ENCODE data around the gene LUM. TPM values are rescaled to one million over a fixed set of nuclear protein-coding genes. Genes with fewer than 3 reads are reported as not detected.

Gene LUM, protein sequence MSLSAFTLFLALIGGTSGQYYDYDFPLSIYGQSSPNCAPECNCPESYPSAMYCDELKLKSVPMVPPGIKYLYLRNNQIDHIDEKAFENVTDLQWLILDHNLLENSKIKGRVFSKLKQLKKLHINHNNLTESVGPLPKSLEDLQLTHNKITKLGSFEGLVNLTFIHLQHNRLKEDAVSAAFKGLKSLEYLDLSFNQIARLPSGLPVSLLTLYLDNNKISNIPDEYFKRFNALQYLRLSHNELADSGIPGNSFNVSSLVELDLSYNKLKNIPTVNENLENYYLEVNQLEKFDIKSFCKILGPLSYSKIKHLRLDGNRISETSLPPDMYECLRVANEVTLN
- not detected for total RNA-seq
- total RNA-seq (2013) = not detected

DNA sequence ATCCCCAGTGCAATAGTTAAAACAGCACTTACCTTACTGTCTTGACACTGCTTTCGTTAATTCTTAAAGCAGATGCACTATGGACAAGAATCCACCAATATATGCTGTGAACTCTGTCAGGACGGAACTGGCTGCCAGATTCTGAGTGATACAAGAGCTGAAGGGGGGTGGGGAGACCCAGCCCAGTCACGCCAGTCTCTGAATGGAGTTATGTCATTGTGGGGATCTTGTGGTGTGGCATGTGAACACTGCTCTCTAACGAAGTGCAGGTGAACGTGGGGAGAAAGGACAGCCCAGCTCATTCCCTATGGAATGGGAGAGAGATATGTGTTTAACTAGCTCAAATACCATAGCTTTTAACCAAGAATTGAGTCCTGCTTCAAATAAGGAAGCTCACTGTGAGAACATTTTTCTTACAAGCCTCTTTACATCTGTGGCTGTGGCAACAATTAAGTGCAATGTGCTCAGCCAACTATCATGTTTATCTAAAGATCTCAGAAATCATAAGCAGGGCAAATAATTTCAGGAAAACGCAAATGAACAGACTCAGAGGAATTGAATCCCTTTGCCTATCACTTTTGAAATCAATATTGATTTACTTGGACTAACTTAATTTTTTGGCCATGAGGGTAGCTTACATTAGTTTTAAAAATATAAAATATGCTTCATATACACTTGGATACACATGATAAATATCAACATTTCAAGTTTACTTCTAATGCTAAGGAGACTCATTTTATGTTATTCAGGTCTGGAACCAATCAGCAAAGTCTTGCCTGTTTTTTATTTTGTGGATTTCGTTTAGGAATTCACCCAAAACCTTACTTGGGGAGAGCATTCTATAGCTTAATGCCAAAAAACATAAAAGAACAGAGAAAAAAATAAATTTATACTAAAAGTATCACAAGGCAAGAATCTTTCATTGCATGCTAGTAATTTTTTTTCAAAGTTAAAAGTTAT lies at the start of gene LUM:
Gene LUM, minus strand, starts transcription at position 129 of the 960 bp plus-strand sequence. CDS start 2,515 bp downstream, outside the sequence.
- no peaks in the 10 kb centered on the region for H3K36me3 ChIP-seq (ENCODE audit: control insufficient read depth, insufficient read depth, low read length)
- H3K27me3 ChIP-seq (ENCODE audit: control insufficient read depth, insufficient read depth, low read length) = no peaks in the 10 kb centered on the region
- DNase-seq (no peak), ATAC-seq (no peak)
- TF ChIP-seq, protein P1, sequence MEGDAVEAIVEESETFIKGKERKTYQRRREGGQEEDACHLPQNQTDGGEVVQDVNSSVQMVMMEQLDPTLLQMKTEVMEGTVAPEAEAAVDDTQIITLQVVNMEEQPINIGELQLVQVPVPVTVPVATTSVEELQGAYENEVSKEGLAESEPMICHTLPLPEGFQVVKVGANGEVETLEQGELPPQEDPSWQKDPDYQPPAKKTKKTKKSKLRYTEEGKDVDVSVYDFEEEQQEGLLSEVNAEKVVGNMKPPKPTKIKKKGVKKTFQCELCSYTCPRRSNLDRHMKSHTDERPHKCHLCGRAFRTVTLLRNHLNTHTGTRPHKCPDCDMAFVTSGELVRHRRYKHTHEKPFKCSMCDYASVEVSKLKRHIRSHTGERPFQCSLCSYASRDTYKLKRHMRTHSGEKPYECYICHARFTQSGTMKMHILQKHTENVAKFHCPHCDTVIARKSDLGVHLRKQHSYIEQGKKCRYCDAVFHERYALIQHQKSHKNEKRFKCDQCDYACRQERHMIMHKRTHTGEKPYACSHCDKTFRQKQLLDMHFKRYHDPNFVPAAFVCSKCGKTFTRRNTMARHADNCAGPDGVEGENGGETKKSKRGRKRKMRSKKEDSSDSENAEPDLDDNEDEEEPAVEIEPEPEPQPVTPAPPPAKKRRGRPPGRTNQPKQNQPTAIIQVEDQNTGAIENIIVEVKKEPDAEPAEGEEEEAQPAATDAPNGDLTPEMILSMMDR (IDR thresholded peaks at IDR 0.05) = no peak
- 60% methylated on average over 4 of the region's 7 CpGs for WGBS (ENCODE audit: insufficient coverage)
- H3K27ac ChIP-seq (ENCODE audit: low read length) = no peak within 1 kb of the TSS
- H3K9me3 ChIP-seq (ENCODE audit: control insufficient read depth, insufficient read depth, low read length) = no peaks in the 10 kb centered on the region
- H3K4me1 Mint-ChIP-seq = no peaks in the 10 kb centered on the region
- no peak within 1 kb of the TSS for H3K4me3 Mint-ChIP-seq
- H3K27me3 Mint-ChIP-seq (ENCODE audit: low read depth in 2 of 2) = peaks cover 0 to 3% of the 10 kb centered on the region in 2 donors
- H3K36me3 Mint-ChIP-seq = no peaks in the 10 kb centered on the region
- H3K4me3 ChIP-seq (ENCODE audit: low read length) = no peak within 1 kb of the TSS
- H3K4me1 ChIP-seq (ENCODE audit: control insufficient read depth, insufficient read depth, low read length) = no peaks in the 10 kb centered on the region
- H3K9me3 Mint-ChIP-seq = no peaks in the 10 kb centered on the region
- H3K27ac Mint-ChIP-seq = no peak within 1 kb of the TSS
- intact Hi-C loops (cut with micrococcal nuclease) = no loop called here

GRCh38 chr12:91161009-91161408 lies 49.7 kb upstream of the LUM start:
- no peaks in the 10 kb centered on the region for H3K4me1 Mint-ChIP-seq
- no peak overlapping the region for H3K27ac Mint-ChIP-seq
- no peaks in the 10 kb centered on the region for H3K36me3 Mint-ChIP-seq
- TF ChIP-seq, protein P1 (IDR thresholded peaks at IDR 0.05) = no peak
- no peak overlapping the region for H3K4me3 Mint-ChIP-seq
- ATAC-seq = no peak
- no peaks in the 10 kb centered on the region for H3K27me3 Mint-ChIP-seq (ENCODE audit: low read depth in 2 of 2)
- no peak for DNase-seq
- H3K9me3 ChIP-seq (ENCODE audit: control insufficient read depth, insufficient read depth, low read length) = no peaks in the 10 kb centered on the region
- no peaks in the 10 kb centered on the region for H3K4me1 ChIP-seq (ENCODE audit: control insufficient read depth, insufficient read depth, low read length)
- H3K4me3 ChIP-seq (ENCODE audit: low read length) = no peak overlapping the region
- no peaks in the 10 kb centered on the region for H3K9me3 Mint-ChIP-seq
- H3K27ac ChIP-seq (ENCODE audit: low read length) = no peak overlapping the region
- intact Hi-C loops (cut with micrococcal nuclease) = no loop called here
- no peaks in the 10 kb centered on the region for H3K27me3 ChIP-seq (ENCODE audit: control insufficient read depth, insufficient read depth, low read length)
- no peaks in the 10 kb centered on the region for H3K36me3 ChIP-seq (ENCODE audit: control insufficient read depth, insufficient read depth, low read length)

- WGBS (ENCODE audit: insufficient coverage) = 36% methylated on average over 1 of the region's 2 CpGs
These were observed 44.7 kb upstream of the LUM start for GRCh38 chr12:91155990-91156389.

More at GRCh38 chr12:91155990-91156389, 44.7 kb upstream of the LUM start:
- ATAC-seq = no peak
- DNase-seq = no peak
- H3K36me3 ChIP-seq (ENCODE audit: control insufficient read depth, insufficient read depth, low read length) = no peaks in the 10 kb centered on the region
- TF ChIP-seq, protein P1 (IDR thresholded peaks at IDR 0.05) = no peak
- Mint-ChIP-seq H3K4me1 (no peaks in the 10 kb centered on the region), H3K36me3 (no peaks in the 10 kb centered on the region), H3K27me3 (ENCODE audit: low read depth in 2 of 2) (no peaks in the 10 kb centered on the region), H3K27ac (no peak overlapping the region), H3K4me3 (no peak overlapping the region), H3K9me3 (no peaks in the 10 kb centered on the region)
- intact Hi-C loops (cut with micrococcal nuclease) = no loop called here
- no peaks in the 10 kb centered on the region for H3K4me1 ChIP-seq (ENCODE audit: control insufficient read depth, insufficient read depth, low read length)
- H3K27me3 ChIP-seq (ENCODE audit: control insufficient read depth, insufficient read depth, low read length) = no peaks in the 10 kb centered on the region
- no peaks in the 10 kb centered on the region for H3K9me3 ChIP-seq (ENCODE audit: control insufficient read depth, insufficient read depth, low read length)
- no peak overlapping the region for H3K27ac ChIP-seq (ENCODE audit: low read length)
- H3K4me3 ChIP-seq (ENCODE audit: low read length) = no peak overlapping the region
